Lung microvascular endothelial cell (primary cell): ENCODE measurements around the gene PATE1. TPM values are rescaled to one million over a fixed set of nuclear protein-coding genes. Genes with fewer than 3 reads are reported as not detected.

Experiments used
- DNase-seq, 2 donors: peaks; one replicate each; pipeline versions ENCODE4 v3.0.0 to v3.0.0-alpha.2; 2010; ENCODE audit warnings: low read depth in 2 of 2
- total RNA-seq: library from RNA; depleted of rRNA; stranded (reverse); fragments of >200 nt; gene quantifications from 2 replicates; pipeline ENCODE4 v1.2.1, GENCODE V29; 2014

Gene PATE1
- total RNA-seq, 1 donor from 2014 or later, result not detected

DNA sequence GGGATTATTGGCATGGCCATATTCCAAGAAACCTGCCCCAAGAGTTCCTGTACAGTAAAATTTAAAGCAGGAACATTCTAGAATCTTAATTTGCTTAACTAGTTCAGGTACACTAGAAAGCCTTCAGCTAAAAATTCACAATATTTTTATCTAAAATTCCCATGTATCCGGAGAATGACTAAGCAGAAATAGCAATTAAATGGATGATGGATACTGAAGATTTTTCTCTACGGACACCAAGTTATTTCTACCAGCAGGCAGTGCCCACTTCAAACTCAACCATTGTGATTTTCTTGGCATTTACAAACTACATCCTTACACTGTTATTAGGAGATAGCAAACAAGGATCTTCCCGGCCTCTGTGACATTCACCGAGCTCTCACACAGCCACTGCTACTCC, 44.7 kb downstream of the PATE1 start:
- no peak for DNase-seq

DNA sequence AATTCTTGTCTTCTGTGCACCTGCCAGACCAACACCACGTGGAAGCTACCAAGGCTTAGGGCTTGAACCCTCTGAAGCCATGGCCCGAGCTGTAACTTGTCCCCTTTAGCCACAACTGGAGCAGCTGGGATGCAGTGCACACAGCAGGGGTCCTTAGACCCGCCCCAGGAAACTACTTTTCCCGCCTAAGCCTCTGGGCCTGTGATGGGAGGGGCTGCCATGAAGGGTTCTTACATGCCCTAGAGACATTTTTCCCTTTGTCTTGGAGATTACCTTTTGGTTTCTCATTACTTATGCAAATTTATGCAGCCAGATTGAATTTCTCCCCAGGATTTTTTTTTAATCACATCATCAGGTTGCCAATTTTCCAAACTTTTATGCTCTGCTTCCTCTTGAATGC, 51.6 kb downstream of the PATE1 start:
- no peak for DNase-seq

Other genes starting within 250 kb of the PATE1 start
- 96.4 and 117 TPM in 2 replicates for gene EI24, start 176.8 kb upstream of the PATE1 start, total RNA-seq
- gene STT3A, start 153.4 kb upstream of the PATE1 start, total RNA-seq, result 141 and 204 TPM in 2 replicates
- gene CHEK1, start 121.1 kb upstream of the PATE1 start, total RNA-seq, result 7.9 and 16.8 TPM in 2 replicates
- under 0.01 TPM in 1 of 2 replicates, not detected in the other for gene ACRV1, start 65.4 kb upstream of the PATE1 start, total RNA-seq
- under 0.01 TPM in 1 of 2 replicates, not detected in the other for gene PATE2, start 32.5 kb downstream of the PATE1 start, total RNA-seq
- not detected in 2 replicates for gene PATE3, start 41.8 kb downstream of the PATE1 start, total RNA-seq
- not detected in 2 replicates for gene PATE4, start 87.0 kb downstream of the PATE1 start, total RNA-seq
- 5.0 and 6.9 TPM in 2 replicates for gene HYLS1, start 141.4 kb downstream of the PATE1 start, total RNA-seq
- 7.2 and 8.3 TPM in 2 replicates for gene PUS3, start 156.9 kb downstream of the PATE1 start, total RNA-seq
- gene DDX25, start 158.2 kb downstream of the PATE1 start, total RNA-seq, result under 0.01 TPM in 1 of 2 replicates, not detected in the other
- not detected in 2 replicates for gene VSIG10L2, start 199.8 kb downstream of the PATE1 start, total RNA-seq